Hematopoietic multipotent progenitor cell (in vitro differentiated cells): Measurements from ENCODE around the gene ZNF169. TPM values are rescaled to one million over a fixed set of nuclear protein-coding genes. Genes with fewer than 3 reads are reported as not detected.
A peak's percentile ranks its signal among the peaks of the same experiment; 100 is the strongest.
"Not testable (repeated sequence)": the region's sequence is repeated elsewhere in the genome, so short reads cannot be mapped to it uniquely, and the experiment has no call there.

Experiments used
- DNase-seq, 3 donors: peaks; one replicate each; pipeline ENCODE4 v3.0.0-alpha.2; 2011 to 2015; ENCODE audit warnings: low read depth in 2 of 3, low spot score in 2 of 3
- total RNA-seq: library from RNA; depleted of rRNA; stranded (reverse); fragments of >200 nt; gene quantifications from one replicate; pipeline ENCODE4 v1.2.3, GENCODE V29; 2012

Gene ZNF169
- 9.7 TPM for total RNA-seq

- DNase-seq, result peak; percentile 42 to 87 (median 77)
Observed at GRCh38 chr9:94259077-94259862, at the start of gene ZNF169. Gene ZNF169 (plus strand): TSS chr9:94259298. CDS start chr9:94278813, 19,515 bp downstream.

- DNase-seq, result no peak
Observed at GRCh38 chr9:94210616-94211603, 48.2 kb upstream of the ZNF169 start.

GRCh38 chr9:94212091-94212490 is 47.0 kb upstream of the ZNF169 start:
- no peak for DNase-seq

- no peak for DNase-seq
Observed at GRCh38 chr9:94212531-94212930, 46.6 kb upstream of the ZNF169 start.

GRCh38 chr9:94213511-94214124 is 45.5 kb upstream of the ZNF169 start:
- peak; percentile 58 to 89 (median 78) for DNase-seq

GRCh38 chr9:94222870-94223269 is 36.2 kb upstream of the ZNF169 start:
- no peak for DNase-seq

GRCh38 chr9:94225413-94225812 is 33.7 kb upstream of the ZNF169 start:
- not testable (repeated sequence) for DNase-seq

- no peak for DNase-seq
Observed at GRCh38 chr9:94228616-94229015, 30.5 kb upstream of the ZNF169 start.

- DNase-seq, result no peak
Observed at GRCh38 chr9:94232428-94232827, 26.7 kb upstream of the ZNF169 start.

- DNase-seq, result not testable (repeated sequence)
Observed at GRCh38 chr9:94241098-94241497, 18.0 kb upstream of the ZNF169 start.

- DNase-seq, result no peak
Observed at GRCh38 chr9:94245651-94246050, 13.4 kb upstream of the ZNF169 start.

GRCh38 chr9:94250456-94250855 is 8.6 kb upstream of the ZNF169 start:
- DNase-seq, result no peak

GRCh38 chr9:94256007-94256406 is 3.1 kb upstream of the ZNF169 start:
- DNase-seq, result no peak

GRCh38 chr9:94265626-94266402 is 6.7 kb downstream of the ZNF169 start:
- DNase-seq, result not testable (repeated sequence)

- no peak for DNase-seq
Observed at GRCh38 chr9:94269264-94269663, 10.2 kb downstream of the ZNF169 start.

- DNase-seq, result no peak
Observed at GRCh38 chr9:94270009-94270408, 10.9 kb downstream of the ZNF169 start.

- not testable (repeated sequence) for DNase-seq
Observed at GRCh38 chr9:94277029-94277428, 17.9 kb downstream of the ZNF169 start.

- no peak for DNase-seq
Observed at GRCh38 chr9:94277885-94278536, 18.9 kb downstream of the ZNF169 start.

- DNase-seq, result no peak
Observed at GRCh38 chr9:94280409-94280989, 21.4 kb downstream of the ZNF169 start.
